Heart right ventricle (tissue), 16 donors: ENCODE data around the gene CYP26A1. TPM values are rescaled to one million over a fixed set of nuclear protein-coding genes. Genes with fewer than 3 reads are reported as not detected.

Experiments used
- ATAC-seq, 8 donors: fragments of 200-7000 bp; cut with Tn5 transposase; one replicate each; pipeline ENCODE4 v1.9.1; 2020; ENCODE audit warnings: mild to moderate bottlenecking in 8 of 8, moderate library complexity in 8 of 8, moderate number of reproducible peaks in 1 of 8
- DNase-seq, 2 donors: peaks; one replicate each; pipeline ENCODE4 v3.0.0-alpha.2; 2020
- H3K27ac ChIP-seq, 10 donors: fragments of 200-600 bp; sonication (generic) in 2 of 10; one replicate each; pipeline versions ENCODE4 v1.5.0 to v1.8.0; 2020 to 2022; ENCODE audit warnings: mild to moderate bottlenecking in 3 of 10
- H3K27me3 ChIP-seq, 7 donors: fragments of 200-600 bp; one replicate each; pipeline ENCODE4 v1.8.0; 2021 to 2022; ENCODE audit warnings: mild to moderate bottlenecking in 2 of 7
- H3K36me3 ChIP-seq, 9 donors: fragments of 200-600 bp; sonication (generic) in 1 of 9; one replicate each; pipeline versions ENCODE4 v1.5.0 to v1.8.0; 2020 to 2022; ENCODE audit warnings: mild to moderate bottlenecking in 2 of 9
- H3K4me1 ChIP-seq, 9 donors: fragments of 200-600 bp; sonication (generic) in 1 of 9; one replicate each; pipeline versions ENCODE4 v1.5.0 to v1.8.0; 2020 to 2022; ENCODE audit warnings: mild to moderate bottlenecking in 4 of 9
- H3K4me3 ChIP-seq, 10 donors: fragments of 200-600 bp; sonication (generic) in 2 of 10; one replicate each; pipeline versions ENCODE4 v1.5.0 to v1.8.0; 2020 to 2022; ENCODE audit warnings: mild to moderate bottlenecking in 7 of 10, moderate library complexity in 2 of 10
- H3K9me3 ChIP-seq, 11 donors: fragments of 200-600 bp in 10 of 11; sonication (generic) in 2 of 11; one replicate each; pipeline versions ENCODE4 v1.5.0 to v1.8.0; 2013 to 2022; ENCODE audit warnings: mild to moderate bottlenecking in 2 of 11, control low read depth in 1 of 11, moderate library complexity in 1 of 11
- CTCF ChIP-seq, 9 donors: fragments of 200-600 bp; sonication (generic) in 2 of 9; IDR thresholded peaks; one replicate each; pipeline versions ENCODE4 v1.5.0 to v1.8.0; 2021 to 2022; ENCODE audit warnings: antibody characterized with exemption in 9 of 9, mild to moderate bottlenecking in 5 of 9, moderate library complexity in 1 of 9
- WGBS, 2 donors: extraction: QIAGEN DNeasy Blood & Tissue Kit; methylation state at CpG; one replicate each; pipeline ENCODE4 v1.1.7; 2013; ENCODE audit warnings: inconsistent platforms in 1 of 2; 5-methylcytosine and 5-hydroxymethylcytosine counted together
- intact Hi-C, 10 donors: fragments of 100-400 bp; cut with DNase I; formaldehyde crosslinking; loops; one replicate each; pipeline versions ENCODE4 v1.11.1 to v1.14.2; 2022
- polyA plus RNA-seq, 2 donors: library from polyadenylated mRNA; stranded (reverse); fragments of 200-250 nt; gene quantifications; one replicate each; pipeline ENCODE4 v1.2.3, GENCODE V29; 2013
- total RNA-seq, 10 donors: library from RNA; stranded (reverse); fragmentation: NEBNext Ultra II Directional in 3 of 10; extraction: Animal tissue kit (Norgen Biotek cat#: 25700) in 3 of 10; gene quantifications; one replicate each; pipeline versions ENCODE4 v1.2.1 to v1.2.4, GENCODE V29; 2021 to 2023
- donor health status: Arrhythmogenic right ventricular cardiomyopathy.
- donor health status: ischemic (EF 13 %, LVEDD 7.1; RV severe dilation, severe dysfunction).
- donor health status: healthy with polysubstance abuse.
- donor health status: DM: no; HTN: yes; CAD: no.
- donor health status: DM: no; HTN: no; CAD: no.
- donor health status: ischemic (EF 25% LVEDD 6.9; RV normal size, moderate dysfunction).
- donor health status: ischemic (EF 25% LVEDD 5.7; RV mildly dilated, moderate dysfunction).
- donor health status: healthy.
- donor health status: DM: yes; HTN: yes; CAD: no.
- donor health status: Ischemic cardiomyopathy.
- donor health status: ischemic (EF 35%, LVEDD 5.7; RV mildly dilated, moderate dysfunction).
- donor health status: nonischemic (EF 11% LVEDD 7.7; RV severe dilation, severe dysfunction).
- donor health status: DM: yes; HTN: yes; CAD: no.
- donor health status: PGD.
- donor health status: ischemic (EF 29% LVEDD 5.4; RV normal size, mild dysfunction).
- donor health status: nonischemic (EF 23%, LVEDD 6.1; RV moderate dilation, normal function).

CYP26A1 gene
- total and polyA plus RNA-seq, 12 donors: not detected

DNA sequence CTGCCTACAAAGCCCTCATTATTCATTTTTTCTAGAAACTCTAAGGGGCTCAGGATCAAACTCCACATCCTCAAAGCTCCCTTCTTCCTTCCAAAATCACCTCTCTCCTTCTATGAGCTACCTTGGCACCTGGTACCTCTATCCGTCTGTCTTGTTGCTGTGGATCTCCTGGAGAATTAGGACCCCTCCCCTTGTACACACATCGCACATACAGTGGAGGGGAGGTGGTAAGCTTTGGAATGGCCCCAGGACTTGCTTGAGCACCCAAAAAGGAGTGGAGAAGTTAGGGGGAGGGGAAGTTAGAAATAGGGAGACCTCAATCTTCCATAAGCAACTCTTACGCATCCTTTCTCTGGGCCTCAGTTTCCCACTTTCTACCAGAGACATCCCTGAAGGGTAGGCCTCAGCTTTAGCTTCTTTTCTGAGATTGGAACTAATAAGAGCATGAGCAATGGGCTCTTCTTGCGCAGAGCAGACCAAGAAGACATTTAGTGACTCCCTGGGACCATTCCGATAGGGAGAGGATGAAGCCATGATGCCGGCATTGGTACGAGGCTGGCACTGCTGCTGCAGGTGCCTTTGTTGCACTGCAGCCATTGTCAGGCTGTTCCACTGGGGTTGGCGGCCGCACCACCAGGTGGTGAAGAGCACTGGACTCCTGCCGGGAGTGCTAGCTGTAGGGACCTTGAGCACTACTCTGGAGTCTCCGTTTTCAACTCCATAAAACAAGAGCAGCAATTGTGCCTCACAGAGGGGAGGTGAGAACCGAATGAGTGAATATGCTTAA lies 8.6 kb upstream of the CYP26A1 start:
- DNase-seq (no peak), ATAC-seq (no peak)
- Histone ChIP-seq H3K27me3 (peaks cover 17 to 100% (median 99%) of the 10 kb centered on the region in 7 donors), H3K36me3 (no peaks in the 10 kb centered on the region), H3K27ac (no peak overlapping the region), H3K4me3 (no peak overlapping the region), H3K4me1 (peaks cover 9 to 53% (median 38%) of the 10 kb centered on the region in 9 donors), H3K9me3 (no peaks in the 10 kb centered on the region)
- intact Hi-C loops: no loop called here
- WGBS, 2 donors: 63 to 77% methylated on average over 12 of the region's 12 CpGs
- no peak for TF ChIP-seq CTCF (IDR thresholded peaks at IDR 0.05)

- intact Hi-C loops: no loop called here
- H3K4me3 ChIP-seq: peak overlapping the region in 1 of 10 donors; percentile 15
- DNase-seq: peak in 1 of 2 donors; percentile 12
Measured at GRCh38 chr10:93065675-93066543, 7.8 kb upstream of the CYP26A1 start.

DNA sequence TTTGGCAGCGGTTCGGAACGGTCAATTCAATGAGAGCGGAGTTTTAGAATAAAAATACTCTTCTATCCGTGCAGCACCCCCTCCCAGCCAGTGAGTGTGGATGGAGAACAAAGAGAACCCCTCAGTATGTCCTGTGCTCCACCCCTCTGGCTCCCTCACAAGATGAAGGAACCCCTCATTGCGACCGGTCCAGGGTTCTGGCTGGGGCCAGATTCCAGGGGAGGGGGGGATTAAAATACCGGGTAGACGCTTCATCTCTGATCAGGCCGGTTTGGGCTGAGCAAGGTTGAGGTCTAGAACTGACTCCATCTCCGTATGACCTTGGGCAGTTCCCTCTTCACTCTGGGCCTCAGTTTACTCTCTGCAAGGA lies 7.2 kb upstream of the CYP26A1 start:
- H3K9me3 ChIP-seq: no peaks in the 10 kb centered on the region
- H3K27ac ChIP-seq: no peak overlapping the region
- WGBS, 2 donors: 11 to 15% methylated on average over 11 of the region's 11 CpGs
- H3K27me3 ChIP-seq: peaks cover 17 to 100% (median 97%) of the 10 kb centered on the region in 7 donors
- H3K36me3 ChIP-seq: no peaks in the 10 kb centered on the region
- no peak for TF ChIP-seq CTCF (IDR thresholded peaks at IDR 0.05)
- no peak overlapping the region for H3K4me3 ChIP-seq
- H3K4me1 ChIP-seq: peaks cover 9 to 39% (median 28%) of the 10 kb centered on the region in 9 donors
- DNase-seq: no peak
- intact Hi-C loops: no loop called here
- no peak for ATAC-seq

More at GRCh38 chr10:93065675-93066543, 7.8 kb upstream of the CYP26A1 start:
- Histone ChIP-seq H3K9me3 (no peaks in the 10 kb centered on the region), H3K27me3 (peaks cover 17 to 100% (median 99%) of the 10 kb centered on the region in 7 donors), H3K36me3 (no peaks in the 10 kb centered on the region), H3K4me1 (peaks cover 9 to 45% (median 31%) of the 10 kb centered on the region in 9 donors), H3K27ac (no peak overlapping the region)
- no peak for ATAC-seq
- no peak for TF ChIP-seq CTCF (IDR thresholded peaks at IDR 0.05)
- WGBS, 2 donors: 2 to 6% methylated on average over 81 of the region's 81 CpGs
